SW480 (cell line): Measurements from ENCODE around the gene FAM174C.

Experiments
- DNase-seq: peaks from one replicate; pipeline ENCODE4 v3.0.0-alpha.2; 2016; ENCODE audit warnings: low spot score

Gene FAM174C

DNA sequence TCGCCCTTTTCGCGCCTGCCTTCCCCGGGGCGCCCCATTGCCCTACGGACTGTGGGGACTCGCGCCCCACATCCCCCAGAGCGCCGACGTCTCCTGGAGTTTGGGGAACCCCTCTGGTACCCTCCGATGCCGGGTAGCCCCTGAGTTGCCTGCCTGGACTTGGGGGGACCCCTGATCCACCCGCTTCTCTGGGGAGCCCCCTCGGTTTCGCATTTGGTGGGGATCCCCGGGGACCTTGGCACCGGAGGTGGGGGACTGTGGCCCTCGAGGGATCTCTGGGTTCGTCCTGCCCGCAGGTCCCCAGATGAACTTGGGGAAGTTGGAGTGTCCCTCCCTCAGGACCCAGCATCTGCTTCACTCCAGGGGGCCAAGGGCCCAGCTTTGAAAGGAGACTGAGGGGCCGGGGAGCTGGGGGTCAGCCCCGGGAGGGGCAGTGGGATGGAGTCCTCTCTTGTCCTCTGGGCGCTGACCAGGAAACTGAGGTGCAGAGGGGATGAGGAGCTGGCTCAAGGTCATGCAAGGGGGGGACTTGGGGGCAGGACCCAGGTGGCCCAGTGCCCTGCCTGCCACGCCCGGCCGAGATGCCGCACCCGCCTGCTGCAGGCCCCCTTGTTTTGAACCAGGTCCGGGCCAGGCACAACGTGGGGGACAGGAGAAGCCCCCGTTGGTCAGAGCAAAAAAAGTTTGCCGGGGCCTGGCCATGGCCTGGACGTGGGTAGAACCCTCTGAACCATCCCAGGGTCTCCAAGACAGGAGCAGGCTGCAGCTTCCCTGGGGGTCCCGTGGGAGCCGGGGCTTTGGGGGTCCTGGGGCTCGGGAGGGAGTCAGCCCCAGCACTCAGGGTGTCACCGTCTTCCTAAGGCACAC lies 11.4 kb downstream of the FAM174C start:
- no peak for DNase-seq

DNA sequence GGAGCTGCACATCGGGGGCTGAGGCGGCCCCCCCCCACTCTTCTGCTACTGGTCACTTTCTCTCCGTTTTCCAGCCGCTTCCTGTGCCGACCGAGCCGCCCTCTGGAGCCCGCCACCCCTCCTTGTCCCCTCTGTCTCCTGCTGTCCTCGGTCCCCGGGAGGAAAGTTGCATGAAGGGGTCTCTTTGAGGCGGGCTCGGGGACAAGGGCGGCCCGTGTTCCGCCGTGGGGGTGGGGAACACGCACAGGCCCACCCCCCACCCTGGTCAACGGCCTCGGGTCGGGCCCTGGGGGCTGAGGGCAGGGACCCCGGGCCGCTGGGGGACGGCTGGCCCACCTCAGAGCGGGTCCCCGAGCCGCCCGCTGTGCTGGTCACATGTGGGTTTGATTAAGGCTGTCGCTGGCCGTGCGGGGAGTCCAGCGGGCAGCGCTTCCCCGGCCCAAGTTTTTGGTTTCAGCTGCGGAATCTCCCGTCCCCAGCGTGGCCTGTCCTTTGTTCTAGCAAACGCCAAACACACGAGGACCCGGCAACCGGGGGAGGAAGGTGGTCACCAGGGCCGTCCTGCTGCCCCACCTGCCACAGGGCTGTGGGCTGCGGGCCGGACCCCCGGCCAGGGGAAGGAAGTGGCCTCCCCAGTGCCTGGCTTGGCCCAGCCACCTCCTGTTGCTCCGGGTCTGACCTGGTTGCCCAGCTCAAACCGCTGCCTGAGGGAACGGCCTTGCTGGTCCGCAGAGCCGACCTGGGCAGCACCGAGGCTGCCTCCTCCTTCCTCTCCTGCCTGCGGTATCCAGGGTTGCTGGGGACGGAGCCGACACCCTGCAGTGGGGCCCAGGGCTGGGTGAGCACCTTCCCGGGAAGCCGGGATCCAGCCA lies 12.3 kb downstream of the FAM174C start:
- no peak for DNase-seq

GRCh38 chr19:1288226-1288612 lies 12.9 kb downstream of the FAM174C start:
- no peak for DNase-seq

GRCh38 chr19:1288833-1289685 lies 13.7 kb downstream of the FAM174C start:
- DNase-seq = no peak

DNA sequence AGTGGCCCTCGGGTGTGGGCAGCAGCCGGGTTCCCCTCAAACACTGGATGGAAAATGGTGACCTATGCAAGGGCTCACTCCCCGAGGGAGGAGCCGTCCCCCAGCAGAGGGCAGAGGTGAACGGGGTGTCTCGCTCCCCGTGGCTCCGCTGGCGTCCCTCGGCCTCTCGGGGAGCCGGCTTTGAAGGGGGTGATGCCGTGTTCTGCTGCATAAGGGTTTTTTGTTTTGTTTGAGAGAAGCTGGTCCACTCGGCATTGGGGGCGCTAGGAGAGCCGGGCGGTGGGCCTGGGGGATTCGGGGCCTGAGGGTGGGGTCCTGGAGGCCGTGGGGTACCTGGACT lies 14.3 kb downstream of the FAM174C start:
- DNase-seq = no peak

GRCh38 chr19:1290196-1290702 lies 14.9 kb downstream of the FAM174C start:
- DNase-seq = no peak

DNA sequence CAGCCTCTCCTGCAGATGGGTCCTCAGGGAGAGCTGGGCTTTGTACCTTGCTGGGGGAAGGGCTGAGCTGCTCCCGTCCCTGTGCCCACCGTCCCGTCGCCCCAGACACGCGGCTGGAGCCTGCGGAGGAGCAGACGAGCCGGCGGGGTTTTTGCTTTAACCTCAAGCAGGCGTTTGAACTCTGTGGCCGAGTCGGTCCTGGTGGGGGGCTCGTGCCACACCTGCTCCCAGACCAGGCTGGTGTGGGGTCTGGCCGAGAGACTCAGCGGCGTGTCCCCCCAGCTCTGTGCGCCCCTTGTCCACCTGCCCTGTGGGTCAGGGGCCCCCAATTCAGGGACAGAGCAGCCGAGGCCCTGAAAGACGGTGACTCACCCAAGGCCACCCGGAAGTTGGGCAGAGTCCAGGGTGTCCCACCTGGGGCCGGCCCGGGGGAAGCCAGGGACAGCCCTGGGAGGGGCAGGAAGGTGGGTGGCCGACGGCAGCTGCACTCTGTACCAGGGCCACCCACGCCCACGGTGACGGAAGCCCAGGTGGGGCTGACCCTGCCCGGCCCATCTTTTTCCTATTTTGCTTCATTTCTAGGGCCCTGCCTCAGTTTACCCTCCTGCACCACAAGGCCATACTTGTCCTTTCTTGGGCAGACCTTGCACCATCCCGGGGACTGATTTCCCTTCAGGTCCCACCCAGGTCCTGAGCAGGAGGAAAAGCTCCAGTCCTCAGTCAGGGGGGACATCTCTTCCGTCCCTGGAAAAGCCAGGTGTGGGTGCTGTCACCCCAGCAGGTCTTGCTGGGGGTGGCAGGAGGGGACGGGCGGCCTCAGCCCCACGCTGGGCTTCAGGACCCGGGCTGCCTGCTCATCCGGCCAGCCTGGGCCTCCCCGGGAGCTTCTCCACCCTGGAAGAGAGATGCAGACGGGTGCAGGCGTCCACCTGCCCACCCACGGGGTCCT lies 15.6 kb downstream of the FAM174C start:
- no peak for DNase-seq

DNA sequence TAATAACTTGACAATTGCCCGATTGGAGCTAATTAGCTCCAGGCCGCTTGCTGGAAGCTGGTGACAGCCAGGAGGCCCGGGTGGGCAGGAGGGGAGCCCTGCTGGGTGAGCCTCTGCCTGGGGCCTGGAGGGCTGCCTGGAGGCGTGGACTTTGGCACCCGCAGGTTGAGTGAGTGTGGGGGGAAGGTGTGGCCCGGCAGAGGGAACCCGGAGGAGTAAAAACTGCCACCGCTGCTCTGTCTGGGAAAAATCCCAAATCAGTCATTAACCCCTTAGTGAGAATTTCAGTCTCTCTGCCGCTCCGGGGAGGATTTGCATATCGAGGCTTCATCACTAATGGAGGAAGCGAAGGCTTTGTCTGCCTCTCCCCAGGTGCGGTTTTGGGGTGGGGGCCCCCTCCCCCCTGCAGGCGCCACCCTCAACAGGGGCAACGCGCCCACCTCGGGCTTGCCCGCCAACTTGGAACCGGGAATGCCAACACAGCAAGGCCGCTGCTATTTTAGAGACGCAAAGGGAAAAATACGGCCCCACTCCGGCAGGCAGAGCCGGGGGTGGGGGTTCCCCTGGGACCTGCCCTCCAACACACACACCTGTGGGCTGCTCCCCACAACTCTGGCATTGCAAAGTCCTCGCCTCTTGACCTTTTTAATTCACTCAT lies 16.6 kb downstream of the FAM174C start:
- DNase-seq = no peak

GRCh38 chr19:1292419-1293151 lies 17.3 kb downstream of the FAM174C start:
- DNase-seq = no peak

- DNase-seq = no peak
Observed at GRCh38 chr19:1293782-1294604, 18.7 kb downstream of the FAM174C start.

- no peak for DNase-seq
Observed at GRCh38 chr19:1294688-1295087, 19.4 kb downstream of the FAM174C start.

DNA sequence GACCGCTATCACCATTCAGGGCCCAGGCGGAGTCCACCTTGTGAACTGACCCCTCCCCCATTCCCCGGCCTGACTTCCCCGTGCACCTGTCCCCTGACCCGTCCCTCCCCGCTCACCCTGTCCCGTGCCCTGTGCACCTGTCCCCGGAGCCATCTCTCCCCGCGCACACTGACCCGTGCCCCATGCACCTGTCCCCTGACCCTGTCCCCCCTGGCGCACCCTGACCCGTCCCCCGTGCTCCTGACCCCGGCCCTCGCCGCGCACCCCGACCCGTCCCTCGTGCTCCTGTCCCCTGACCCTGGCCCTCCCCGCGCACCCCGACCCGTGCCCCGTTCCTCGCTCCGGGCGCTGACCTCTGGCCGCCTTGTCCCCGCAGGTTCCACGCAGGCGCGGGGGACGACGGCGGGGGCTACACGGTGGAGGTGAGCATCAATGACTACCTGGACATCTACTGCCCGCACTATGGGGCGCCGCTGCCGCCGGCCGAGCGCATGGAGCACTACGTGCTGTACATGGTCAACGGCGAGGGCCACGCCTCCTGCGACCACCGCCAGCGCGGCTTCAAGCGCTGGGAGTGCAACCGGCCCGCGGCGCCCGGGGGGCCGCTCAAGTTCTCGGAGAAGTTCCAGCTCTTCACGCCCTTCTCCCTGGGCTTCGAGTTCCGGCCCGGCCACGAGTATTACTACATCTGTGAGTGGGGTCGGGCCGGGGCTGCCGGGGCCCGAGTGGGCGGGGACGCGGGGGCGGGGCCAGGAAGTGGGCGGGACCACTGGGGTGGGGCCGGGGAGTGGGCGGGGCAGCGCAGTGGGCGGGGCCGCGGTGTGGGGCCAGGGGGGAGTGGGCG lies 20.1 kb downstream of the FAM174C start:
- no peak for DNase-seq

GRCh38 chr19:1296078-1296477 lies 20.7 kb downstream of the FAM174C start:
- no peak for DNase-seq

GRCh38 chr19:1296575-1297271 lies 21.4 kb downstream of the FAM174C start:
- DNase-seq = no peak

DNA sequence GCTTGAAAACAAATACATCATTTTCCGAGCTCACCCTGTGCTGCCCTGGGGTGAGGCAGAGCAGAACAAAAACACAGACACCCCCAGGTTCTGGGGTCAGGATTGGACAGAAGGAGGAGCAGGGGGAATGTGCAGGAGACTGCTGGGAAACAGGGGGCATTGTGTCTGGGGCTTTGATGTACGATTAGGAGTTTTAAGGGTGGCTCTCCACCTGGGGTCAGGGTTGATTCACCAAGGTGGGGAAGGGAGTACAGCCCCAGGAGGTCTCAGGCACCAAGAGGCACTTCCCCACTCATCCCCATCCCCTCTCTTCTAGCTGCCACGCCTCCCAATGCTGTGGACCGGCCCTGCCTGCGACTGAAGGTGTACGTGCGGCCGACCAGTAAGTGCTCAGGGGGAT lies 22.9 kb downstream of the FAM174C start:
- DNase-seq = no peak

DNA sequence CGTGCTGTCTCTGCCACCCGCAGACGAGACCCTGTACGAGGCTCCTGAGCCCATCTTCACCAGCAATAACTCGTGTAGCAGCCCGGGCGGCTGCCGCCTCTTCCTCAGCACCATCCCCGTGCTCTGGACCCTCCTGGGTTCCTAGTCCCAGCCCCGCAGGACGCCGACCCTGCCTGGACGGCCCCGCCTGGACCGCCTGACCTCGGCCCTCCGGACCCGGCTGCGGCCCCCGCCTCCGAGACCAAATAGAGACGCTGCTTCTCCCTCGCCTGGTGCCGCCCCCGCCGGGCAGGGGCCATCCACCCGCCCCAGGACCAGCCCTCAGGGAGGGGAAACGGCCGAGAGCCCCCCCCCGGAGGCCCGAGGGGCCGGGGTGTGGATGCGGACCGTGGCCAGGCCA lies 24.5 kb downstream of the FAM174C start:
- no peak for DNase-seq
